GM21576 (cell line): ENCODE data around the gene BTBD2.
"Not testable (repeated sequence)": the region's sequence is repeated elsewhere in the genome, so short reads cannot be mapped to it uniquely, and the experiment has no call there.

ENCODE experiments used
- ATAC-seq: cut with Tn5 transposase; IDR thresholded peaks from one replicate; pipeline ENCODE4 v1.9.1; 2021; ENCODE audit warnings: mild to moderate bottlenecking, moderate library complexity; ENCODE audit not compliant: unreplicated experiment

The BTBD2 gene

DNA sequence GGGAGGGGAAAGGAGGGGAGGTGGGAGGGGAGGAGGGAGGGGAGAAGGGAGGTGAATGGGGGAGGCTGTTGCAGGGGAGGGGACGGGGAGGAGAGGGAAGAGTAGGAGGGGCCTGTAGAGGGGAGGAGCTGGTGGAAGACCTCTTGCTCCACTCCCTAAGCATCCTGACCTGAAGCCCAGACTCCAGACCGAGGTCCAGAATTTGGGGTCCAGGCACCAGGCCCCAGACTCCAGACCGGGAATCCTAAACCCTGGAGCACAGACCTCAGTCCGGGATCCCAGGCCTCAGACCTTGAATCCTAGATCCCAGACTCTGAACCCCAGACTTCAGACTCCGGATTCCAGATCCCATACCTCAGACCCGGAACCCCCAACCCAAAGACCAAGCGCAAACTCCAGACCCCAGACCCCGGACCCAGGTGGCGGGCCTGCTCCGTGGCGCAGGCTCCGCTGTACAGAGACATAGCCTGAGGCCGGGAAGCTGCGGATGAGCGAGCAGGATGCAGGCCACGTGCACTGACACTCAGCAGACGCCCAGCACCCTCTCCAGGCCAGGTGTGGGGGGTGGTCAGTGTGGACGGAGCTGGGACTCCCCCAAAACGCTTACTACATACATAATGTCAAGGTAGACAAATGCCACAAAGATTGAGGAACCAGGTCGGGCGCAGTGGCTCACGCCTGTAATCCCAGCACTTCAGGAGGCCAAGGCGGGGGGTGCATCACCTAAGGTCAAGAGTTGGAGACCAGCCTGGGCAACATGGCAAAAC lies 710 bp upstream of the BTBD2 start:
- no peak for ATAC-seq

DNA sequence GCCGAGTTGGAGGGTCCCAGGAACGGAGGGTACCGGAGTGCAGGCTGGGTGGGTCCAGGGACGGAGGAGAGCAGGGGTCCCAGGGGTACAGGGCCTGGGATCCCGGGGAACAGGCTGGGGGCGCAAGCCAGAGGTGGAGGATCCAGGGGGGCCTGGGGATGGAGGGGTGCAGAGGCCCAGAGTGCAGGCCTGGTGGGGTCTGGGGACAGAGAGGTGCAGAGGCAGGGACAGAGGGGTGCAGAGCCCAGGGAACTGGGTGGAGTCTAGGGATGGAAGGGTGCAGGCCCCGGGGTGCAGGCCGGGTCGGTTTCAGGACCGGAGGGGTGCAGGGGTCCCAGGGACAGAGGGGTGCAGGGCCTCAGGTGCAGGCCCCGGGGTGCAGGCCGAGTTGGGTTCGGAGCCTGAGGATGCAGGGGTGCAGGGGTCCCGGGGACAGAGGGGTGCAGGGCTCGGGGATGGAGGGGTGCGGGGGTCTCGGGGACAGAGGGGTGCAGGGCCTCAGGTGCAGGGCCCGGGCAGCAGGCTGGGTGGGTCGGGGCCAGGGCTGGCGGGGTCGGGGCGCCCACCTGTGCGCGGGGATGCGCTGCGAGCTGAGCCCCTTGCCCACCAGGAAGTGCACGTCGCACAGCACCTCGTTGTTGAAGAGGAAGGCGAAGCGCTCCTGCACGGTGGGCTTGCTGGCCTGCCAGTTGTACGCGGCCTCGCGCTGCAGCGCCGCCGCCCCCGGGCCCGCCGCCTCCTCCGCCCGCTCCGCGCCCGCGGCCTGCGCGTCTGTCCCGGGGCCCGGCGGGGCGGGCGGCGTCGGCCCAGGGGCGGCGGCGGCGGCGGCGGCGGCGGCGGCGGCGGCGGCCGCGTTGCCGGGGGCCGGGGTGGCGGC lies 545 bp downstream of the BTBD2 start:
- ATAC-seq, result no peak

DNA sequence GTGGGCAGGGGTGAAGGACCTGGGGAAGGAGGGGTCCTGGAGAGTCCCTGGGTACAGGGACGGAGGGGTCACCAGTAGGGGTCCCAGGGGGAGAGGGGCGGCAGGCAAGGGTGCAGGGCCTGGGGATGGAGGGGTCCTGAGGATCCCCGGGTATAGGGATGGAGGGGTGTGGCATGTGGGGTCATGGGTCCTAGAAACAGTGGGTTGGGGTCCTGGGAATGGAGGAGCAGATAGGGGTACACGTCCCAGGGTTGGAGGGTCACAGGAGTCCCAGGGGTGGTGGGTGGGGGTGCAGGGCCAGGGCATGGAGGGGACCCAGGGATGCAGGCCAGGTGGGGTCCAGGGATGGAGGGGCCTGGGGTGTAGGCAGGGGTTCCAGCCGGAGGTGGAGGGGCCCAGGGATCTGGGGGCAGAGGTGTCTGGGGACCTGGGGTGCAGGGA lies 1.4 kb downstream of the BTBD2 start:
- ATAC-seq, result no peak

DNA sequence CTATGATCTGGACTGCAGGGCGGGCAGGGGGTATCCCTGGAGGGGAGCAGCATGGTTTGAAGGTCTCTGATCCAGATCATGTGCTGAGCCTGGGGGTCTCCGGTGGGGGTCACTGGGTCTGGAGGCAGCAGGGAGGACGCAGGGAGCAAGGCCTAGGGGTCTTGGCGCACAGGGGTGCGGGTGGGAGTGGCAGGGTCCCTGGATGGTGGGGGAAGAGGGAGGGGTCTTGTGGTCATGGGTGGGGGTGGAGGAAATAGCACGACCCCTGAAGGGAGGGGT lies 1.9 kb downstream of the BTBD2 start:
- no peak for ATAC-seq

DNA sequence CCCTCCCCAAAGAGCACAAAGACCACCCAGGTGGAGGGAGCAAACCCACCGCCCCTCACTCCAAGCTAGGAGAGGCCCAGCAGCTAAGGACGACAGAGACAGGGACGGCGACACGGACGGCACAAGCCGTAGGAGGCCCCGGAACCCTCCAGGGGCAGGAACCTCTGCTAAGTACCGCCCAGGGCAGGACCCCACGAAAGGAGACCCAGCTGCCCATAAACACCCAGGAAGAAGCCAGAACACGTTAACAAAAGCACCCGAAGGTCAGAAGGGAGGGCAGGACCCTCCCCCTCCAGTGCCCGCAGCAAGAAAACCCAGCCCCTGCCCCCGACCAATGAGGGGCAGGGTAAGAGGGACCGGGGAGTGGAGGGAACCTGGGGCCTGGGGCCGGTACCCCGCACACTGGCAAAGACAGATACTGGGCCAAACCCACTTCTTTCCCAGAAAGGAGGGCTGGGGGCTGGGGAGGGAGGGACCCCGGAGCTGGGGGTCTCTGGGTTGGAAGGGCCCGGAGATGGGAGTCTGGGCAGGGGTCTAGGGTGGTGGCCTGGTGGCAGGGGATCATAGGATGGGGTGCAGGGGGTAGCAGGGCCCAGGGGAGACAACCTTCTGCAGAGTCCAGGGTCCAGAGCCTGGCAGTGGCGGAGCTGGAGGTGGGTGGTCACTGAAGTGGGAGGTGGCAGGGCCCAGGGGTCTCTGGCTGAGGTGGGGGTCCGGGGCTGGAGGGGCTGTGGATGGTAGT lies 2.4 kb downstream of the BTBD2 start:
- no peak for ATAC-seq

DNA sequence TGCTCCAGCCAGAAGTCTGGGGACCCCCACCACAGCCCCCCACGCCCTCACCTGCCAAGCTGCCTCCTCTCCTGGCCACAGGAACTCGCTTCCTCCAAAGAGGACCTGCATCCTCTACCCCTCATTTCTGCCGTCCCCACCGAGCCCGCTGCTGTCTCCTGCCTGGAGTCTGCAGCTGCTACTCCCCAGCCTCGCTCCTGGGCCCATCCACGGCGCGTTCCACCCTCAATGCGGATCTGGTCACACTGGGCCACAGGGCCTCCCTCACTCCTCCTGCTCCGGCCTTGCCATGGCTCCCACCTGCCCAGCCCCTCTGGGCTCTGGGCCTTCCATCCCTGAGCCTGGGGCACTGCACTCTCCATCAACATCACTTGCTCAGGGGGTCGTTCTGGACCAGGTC lies 4.3 kb downstream of the BTBD2 start:
- ATAC-seq, result no peak

DNA sequence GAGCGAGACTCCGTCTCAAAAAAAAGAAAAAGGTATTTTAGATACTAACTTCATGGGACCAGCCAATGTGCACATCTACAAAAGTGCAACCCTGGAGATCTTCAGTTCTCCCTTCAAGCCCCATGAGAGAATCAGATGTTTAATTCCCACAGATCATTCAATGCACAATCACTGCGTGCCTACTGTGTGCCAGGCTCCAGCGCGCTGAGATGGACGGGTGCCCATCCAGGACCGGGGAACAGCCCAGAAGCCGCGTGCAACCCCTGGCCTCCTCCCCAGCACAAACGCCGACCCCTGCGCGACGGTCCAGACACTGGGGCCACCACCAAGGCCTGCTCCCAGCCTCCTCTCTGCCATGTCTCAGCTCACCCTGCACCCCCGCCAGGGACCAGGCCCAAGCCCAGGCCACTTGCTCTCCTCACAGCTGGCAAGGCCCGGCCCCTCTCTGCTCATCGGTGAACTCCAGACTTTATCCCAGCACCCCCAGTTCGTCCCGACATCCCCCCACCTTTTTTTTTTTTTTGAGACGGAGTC lies 5.3 kb downstream of the BTBD2 start:
- ATAC-seq, result no peak

DNA sequence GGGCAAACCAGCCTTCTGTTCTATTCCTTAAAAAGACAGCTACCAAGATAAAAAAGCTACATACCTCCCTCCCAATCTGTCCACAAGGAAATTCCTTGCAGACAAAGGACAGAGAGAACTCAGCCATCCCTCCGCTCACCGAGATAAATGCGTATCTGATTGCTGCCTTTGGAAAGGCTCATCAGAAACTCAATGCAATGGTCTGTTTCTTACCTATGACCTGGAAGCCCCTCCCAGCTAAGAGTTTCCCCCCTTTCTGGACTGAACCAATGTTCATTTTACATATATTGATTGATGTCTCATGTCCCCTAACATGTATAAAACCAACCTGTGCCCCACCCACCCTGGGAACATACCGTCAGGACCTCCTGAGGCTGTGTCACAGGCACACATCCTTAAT lies 11.6 kb downstream of the BTBD2 start:
- ATAC-seq, result no peak

DNA sequence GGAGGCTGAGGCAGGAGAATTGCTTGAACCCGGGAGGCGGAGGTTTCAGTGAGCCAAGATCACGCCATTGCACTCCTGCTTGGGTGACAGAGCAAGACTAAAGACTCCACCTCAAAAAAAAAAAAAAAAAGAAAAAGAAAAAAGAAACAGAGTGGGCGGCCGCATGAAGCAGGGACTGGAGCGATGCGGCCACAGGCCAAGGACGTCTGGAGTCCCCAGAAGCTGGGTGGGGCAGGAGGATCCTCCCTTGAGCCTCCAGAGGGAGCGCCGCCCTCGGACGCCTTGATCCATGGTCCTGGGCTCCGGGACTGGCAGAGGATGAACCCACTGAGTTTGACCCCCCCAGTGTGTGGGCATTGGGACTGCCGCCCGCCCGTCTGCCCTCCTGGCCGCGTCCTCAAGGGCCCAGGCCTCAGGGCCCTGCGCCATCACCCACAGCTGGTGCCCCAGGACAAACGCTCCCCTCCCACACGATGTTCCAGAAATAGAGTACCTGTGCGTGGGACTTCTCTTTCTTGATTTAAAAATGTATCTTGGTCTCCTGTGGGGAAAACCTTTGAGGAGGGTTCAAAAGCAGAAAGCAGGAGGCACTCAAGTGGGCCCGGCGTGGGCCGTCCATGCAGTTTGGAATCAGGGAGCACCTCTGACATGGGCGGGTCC lies 15.5 kb downstream of the BTBD2 start:
- no peak for ATAC-seq

DNA sequence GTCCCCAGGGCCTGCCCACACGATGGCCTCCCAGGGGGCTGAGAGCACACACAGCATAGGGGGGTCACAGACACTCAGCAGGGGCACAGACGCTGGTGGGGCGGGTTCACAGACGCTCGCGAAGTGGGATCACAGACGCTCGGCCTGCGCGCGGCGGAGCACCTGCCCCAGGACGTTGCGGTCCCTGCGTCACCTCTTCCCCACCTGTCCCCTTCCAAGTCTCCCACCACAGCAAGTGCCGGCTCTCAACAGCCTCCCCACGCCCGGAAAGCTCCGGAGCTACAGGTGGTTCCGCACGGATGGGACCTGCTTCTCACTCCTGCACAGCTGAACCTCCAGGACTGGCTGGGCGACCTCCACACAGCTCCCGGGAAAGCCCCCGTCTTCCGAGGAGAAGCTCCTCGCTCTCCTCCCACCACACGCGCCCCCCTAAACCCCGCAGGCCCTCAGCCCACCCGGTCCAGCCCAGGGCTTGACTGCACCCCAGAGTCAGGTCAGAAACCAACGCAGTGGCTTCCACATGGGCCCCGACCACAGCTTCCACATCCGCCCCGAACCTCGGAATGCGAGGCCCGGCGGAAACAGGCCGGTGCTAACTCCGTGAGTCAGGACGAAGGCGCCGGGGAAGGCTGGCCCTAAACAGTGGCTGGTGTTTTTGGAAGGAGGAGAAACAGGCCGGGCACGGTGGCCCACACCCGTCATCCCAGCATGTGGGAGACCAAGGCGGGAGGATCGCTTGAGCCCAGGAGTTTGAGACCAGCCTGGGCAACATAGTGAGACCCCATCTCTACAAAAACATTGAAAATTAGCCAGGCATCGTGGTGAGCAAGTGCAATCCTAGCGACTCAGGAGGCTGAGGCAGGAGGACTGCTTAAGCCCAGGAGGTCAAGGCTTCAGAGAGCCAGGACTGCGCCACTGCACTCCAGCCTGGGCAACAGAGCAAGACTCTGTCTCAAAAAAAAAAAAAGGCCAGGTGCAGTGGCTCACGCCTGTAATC lies 16.5 kb downstream of the BTBD2 start:
- no peak for ATAC-seq

DNA sequence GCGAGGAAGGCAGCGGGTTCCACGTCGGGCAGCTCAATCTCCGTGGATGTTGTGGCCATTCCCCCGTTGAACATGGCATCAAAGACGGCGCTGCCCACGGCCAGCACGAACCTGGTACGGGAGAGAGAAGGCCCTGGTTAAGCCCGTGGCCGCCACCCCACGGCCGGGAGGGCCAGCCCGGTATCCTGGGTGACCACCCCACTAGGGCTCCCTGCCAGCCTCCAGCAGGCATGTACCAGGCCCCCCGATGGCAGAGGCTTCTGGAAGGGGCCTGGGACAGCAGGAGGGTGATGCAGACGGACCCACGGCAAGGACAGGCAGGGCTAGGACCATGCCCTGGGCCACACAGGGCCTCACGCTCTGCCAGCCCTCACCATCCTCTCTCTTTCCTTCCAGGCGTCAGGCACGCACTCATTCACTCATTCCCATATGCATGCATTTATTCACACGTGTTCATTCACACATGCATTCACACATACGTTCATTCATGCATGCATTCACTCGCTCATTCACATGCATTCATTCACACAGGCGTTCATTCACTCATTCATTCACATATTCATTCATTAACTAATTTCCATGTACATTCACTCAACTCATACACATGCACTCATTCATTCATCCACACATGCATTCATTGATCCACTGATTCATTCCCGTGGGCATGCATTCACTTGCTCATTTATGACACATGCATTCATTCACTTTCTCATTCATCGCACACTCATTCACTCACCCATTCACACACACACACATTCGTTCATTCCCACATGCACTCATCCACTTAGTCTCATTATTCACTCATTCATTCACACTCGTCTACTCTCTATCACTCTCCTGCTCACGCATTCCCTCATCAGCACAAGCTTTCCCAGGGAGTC lies 17.9 kb downstream of the BTBD2 start:
- no peak for ATAC-seq

DNA sequence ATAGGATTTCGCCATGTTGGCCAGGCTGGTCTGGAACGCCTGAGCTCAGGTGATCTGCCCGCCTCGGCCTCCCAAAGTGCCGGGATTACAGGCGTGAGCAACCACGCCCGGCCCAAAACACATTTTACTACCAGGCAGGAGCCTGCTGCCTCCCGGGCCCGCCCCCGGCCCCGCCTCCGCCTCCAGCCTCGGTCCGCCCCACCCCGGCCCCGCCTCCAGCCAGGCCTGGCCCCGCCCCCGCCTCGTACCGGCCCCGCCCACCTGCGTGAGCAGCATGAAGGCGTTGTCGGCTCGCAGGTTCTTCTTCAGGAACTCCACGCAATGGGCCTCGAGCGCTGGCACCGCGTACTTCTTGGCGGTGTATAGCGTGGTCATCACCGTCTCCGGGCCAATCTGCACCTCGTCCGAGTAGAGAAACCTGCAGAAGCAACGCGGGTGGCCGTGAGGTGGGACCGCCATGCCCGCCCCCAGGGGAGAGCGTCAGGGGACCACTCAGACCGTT lies 22.7 kb downstream of the BTBD2 start:
- no peak for ATAC-seq

DNA sequence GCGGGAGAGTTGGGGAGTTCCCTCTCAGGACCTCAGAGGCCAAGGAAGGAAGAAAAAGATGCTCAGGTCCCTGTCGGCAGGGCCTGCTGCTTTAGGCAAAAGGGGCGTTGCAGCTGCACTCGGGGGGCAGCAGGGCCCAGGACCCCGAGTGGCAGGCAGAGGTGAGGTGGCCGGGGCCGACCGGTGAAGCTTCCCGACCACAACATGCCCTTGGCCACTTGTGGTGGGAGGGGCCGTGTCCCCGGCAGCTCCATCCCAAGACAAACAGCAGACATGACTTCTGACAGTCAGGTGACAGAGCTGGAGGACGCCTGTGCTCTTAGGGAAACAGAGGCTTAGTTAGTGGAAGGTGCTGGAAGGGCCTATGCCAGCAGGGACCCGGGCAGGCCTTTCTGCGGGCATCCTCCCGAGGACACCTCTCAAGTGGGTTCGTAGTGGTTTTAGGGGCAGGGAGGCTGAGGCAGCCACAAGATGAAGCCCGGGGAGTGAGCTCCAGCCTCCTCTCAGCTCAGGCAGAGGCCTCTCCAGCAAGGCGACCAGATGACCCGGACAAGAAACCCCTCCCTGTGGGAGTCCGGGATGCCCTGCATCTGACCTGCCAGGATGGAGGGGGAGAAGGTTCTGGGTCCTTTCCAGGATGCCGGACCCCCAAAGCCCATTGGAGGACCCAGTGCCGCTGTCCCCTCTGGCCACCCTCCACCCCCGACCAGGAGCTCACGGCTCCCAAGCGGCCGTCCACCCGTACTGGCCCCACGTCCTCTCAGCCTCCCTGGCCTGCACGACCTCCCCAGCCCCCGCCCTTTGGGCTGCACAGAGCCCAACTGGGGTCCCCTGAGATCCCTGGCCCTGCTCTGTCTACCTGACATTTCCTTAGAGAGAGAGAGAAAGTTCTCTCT lies 24.2 kb downstream of the BTBD2 start:
- no peak for ATAC-seq

DNA sequence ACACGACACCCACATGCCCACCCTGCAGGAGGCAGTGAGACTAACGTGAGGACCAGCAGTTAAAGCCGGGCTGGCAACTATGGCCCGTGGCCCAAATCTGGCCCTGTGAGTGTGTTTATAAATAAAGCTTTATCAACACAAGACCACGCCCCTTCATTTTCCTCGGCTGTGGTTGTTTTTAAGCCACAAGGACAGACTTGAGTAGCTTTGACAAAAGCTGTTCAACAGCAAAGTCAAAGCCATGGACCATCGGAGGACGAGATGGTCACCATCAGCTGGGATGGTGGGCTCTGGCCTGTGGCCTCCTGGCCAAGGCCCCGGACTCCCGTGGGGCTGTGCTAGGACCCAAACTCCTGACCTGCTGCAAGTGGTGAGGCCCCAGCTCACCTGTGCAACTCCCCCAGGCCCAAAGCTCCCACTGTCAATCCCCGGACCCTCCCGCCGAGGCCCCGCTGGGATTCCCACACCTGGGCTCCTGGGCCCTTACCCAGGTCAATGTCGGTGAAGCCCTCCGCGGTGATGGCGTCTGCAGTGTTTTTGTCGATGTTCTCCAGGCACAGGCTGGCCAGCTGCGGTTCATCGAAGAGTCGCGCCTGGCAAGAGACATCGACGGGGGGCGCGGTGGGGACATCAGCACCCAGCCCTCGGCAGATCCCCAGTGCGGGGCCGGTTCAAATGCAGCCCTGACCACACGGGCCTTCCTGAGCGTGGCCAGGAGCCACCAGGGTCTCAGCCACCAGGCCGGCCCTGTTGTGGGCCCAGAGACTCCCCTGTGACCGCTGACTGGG lies 25.1 kb downstream of the BTBD2 start:
- ATAC-seq, result no peak

DNA sequence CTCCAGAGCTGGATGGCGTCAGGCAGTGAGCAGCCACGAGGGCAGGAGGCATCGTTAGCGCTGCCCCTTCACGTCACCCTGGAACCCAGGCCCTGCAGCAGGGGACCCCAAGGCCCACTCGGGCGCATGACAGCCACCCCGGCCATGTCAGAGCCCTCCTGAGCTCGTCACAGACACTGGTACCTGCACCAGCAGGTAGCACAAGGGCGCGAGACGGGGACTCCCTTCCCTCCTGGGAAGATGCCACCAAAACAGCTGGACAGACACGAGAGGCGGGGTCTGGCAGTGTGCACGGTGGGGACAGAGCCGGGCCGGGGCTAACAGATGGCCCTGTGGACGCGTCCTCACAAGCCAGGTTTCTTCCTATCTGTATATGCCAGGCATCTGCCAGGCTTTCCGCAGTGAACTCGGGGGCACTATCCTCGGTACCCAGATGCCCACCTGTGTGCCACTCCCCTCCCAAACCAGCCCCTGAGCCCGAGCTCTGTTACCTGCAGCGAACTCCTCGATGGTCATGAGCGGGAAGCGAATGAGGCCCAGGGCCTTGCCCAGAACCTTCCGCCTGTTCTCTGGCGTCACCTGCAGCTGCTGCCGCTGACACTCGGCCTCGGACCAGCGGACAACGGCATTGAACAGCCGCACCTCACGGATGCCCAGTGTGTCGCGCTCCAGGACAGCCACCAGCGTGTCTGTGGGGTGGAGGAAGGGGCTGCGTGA lies 25.8 kb downstream of the BTBD2 start:
- no peak for ATAC-seq

DNA sequence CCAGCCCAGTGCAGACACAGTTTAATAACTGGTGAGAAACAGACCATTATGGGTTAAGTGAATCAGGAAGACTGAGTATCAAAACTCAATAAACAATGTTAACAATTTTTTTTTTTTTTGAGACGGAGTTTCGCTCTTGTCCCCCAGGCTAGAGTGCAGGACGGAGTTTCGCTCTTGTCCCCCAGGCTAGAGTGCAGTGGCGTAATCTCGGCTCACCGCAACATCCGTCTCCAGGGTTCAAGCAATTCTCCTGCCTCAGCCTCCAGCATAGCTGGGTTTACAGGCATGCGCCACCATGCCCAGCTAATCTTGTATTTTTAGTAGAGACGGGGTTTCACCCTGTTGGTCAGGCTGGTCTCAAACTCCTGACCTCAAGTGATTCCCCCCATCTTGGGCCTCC lies 27.1 kb downstream of the BTBD2 start:
- not testable (repeated sequence) for ATAC-seq
